ENCODE measurements around the gene ANO1.

The ANO1 gene

GRCh38 chr11:70078095-70078780 lies at the start of gene ANO1:
Gene ANO1, plus strand, starts transcription at chr11:70078317. Its CDS starts 290 bp downstream, at chr11:70078607.
- H3K9ac ChIP-seq (ENCODE audit: low read length), result no peak within 1 kb of the TSS
- no peak for TF ChIP-seq EZH2phosphoT487 (IDR thresholded peaks at IDR 0.05; ENCODE audit: low read depth)
- TF ChIP-seq, protein P1, sequence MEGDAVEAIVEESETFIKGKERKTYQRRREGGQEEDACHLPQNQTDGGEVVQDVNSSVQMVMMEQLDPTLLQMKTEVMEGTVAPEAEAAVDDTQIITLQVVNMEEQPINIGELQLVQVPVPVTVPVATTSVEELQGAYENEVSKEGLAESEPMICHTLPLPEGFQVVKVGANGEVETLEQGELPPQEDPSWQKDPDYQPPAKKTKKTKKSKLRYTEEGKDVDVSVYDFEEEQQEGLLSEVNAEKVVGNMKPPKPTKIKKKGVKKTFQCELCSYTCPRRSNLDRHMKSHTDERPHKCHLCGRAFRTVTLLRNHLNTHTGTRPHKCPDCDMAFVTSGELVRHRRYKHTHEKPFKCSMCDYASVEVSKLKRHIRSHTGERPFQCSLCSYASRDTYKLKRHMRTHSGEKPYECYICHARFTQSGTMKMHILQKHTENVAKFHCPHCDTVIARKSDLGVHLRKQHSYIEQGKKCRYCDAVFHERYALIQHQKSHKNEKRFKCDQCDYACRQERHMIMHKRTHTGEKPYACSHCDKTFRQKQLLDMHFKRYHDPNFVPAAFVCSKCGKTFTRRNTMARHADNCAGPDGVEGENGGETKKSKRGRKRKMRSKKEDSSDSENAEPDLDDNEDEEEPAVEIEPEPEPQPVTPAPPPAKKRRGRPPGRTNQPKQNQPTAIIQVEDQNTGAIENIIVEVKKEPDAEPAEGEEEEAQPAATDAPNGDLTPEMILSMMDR (IDR thresholded peaks at IDR 0.05; ENCODE audit: low read depth, low read length), result no peak

GRCh38 chr11:70029115-70029860 lies 48.8 kb upstream of the ANO1 start:
- H3K79me2 ChIP-seq (ENCODE audit: low read length), result no peaks in the 10 kb centered on the region
- 0 out of 2 replicates have a peak, but pooled peaks cover 3% of the 10 kb centered on the region for H3K27me3 ChIP-seq (ENCODE audit: low read depth, low read length)
- no peaks in the 10 kb centered on the region for H3K9me3 ChIP-seq (ENCODE audit: insufficient read depth, low read length)
- H3K4me1 ChIP-seq (ENCODE audit: low read length), result no peaks in the 10 kb centered on the region
- no peaks in the 10 kb centered on the region for H4K20me1 ChIP-seq (ENCODE audit: insufficient read depth, low read length)
- H2AFZ ChIP-seq (ENCODE audit: low read depth, low read length), result no peak overlapping the region
- H3K27ac ChIP-seq (ENCODE audit: low read length), result no peak overlapping the region
- H3K4me2 ChIP-seq (ENCODE audit: low read length), result no peak overlapping the region
- TF ChIP-seq, protein P1 (IDR thresholded peaks at IDR 0.05; ENCODE audit: low read depth, low read length), result no peak
- no peak for TF ChIP-seq EZH2phosphoT487 (IDR thresholded peaks at IDR 0.05; ENCODE audit: low read depth)
- H3K9ac ChIP-seq (ENCODE audit: low read length), result no peak overlapping the region
- no peak overlapping the region for H3K4me3 ChIP-seq (ENCODE audit: low read length)
- H3K36me3 ChIP-seq (replicated peaks; ENCODE audit: low read depth, low read length), result no peaks in the 10 kb centered on the region

More at GRCh38 chr11:70078095-70078780, at the start of gene ANO1:
- Histone ChIP-seq H3K9me3 (ENCODE audit: insufficient read depth, low read length) (no peaks in the 10 kb centered on the region), H3K27me3 (ENCODE audit: low read depth, low read length) (peaks cover 20% of the 10 kb centered on the region), H3K36me3 (replicated peaks; ENCODE audit: low read depth, low read length) (no peaks in the 10 kb centered on the region), H3K4me3 (ENCODE audit: low read length) (no peak within 1 kb of the TSS), H3K27ac (ENCODE audit: low read length) (no peak within 1 kb of the TSS), H3K4me2 (ENCODE audit: low read length) (no peak within 1 kb of the TSS), H2AFZ (ENCODE audit: low read depth, low read length) (no peak within 1 kb of the TSS), H3K79me2 (ENCODE audit: low read length) (no peaks in the 10 kb centered on the region), H3K4me1 (ENCODE audit: low read length) (no peaks in the 10 kb centered on the region), H4K20me1 (ENCODE audit: insufficient read depth, low read length) (no peaks in the 10 kb centered on the region; the same call in 1 of the 2 replicates)

DNA sequence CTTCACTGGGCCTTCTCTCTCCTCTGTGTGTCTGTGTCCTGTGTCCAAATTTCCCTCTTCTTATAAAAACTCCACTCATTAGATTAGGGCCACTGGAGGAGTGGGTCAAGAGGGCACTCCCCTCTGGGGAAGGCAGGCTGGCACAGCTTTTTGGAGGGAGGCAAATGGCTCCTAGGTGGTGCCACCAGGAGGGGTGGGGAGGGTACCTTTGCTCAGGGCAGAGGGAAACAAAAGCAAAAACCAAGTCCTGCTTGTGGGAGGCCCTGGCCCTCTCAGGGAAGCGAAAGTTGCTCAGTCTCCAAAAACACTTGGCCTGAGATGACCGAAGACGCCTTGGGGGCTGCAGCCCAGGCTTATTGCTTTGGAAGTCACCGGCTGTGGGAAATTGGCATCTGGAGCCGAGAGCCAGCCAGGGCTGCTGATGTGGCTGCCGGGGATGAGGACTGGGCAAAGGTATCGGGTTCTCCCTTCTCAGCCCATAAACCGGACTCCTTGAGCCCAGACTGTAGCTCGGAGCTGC lies 48.2 kb upstream of the ANO1 start:
- Histone ChIP-seq H3K27me3 (ENCODE audit: low read depth, low read length) (0 out of 2 replicates have a peak, but pooled peaks cover 3% of the 10 kb centered on the region), H3K36me3 (replicated peaks; ENCODE audit: low read depth, low read length) (no peaks in the 10 kb centered on the region), H3K4me3 (ENCODE audit: low read length) (no peak overlapping the region), H2AFZ (ENCODE audit: low read depth, low read length) (no peak overlapping the region), H3K4me2 (ENCODE audit: low read length) (no peak overlapping the region), H3K9ac (ENCODE audit: low read length) (no peak overlapping the region), H3K79me2 (ENCODE audit: low read length) (no peaks in the 10 kb centered on the region), H4K20me1 (ENCODE audit: insufficient read depth, low read length) (no peaks in the 10 kb centered on the region), H3K9me3 (ENCODE audit: insufficient read depth, low read length) (no peaks in the 10 kb centered on the region), H3K4me1 (ENCODE audit: low read length) (no peaks in the 10 kb centered on the region), H3K27ac (ENCODE audit: low read length) (no peak overlapping the region)
- TF ChIP-seq, protein P1 (IDR thresholded peaks at IDR 0.05; ENCODE audit: low read depth, low read length), result no peak

DNA sequence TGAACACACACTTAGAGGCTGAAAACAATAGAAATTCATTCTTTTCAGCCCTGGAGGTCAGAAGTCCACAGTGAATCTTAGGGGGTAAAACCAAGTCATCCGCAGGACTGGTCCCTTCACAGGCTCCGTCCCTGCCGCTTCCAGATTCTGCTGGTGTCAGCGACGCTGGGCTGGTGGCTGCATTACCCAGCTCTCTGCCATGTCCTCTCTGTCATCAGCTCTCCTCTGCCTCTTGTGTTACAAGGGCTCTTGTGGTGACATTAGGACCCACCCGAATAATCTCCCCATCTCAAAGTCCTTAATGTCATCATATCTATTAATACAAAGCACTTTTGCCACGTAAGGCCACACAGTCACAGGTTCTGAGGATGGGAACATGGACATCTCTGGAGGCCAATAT lies 47.7 kb upstream of the ANO1 start:
- Histone ChIP-seq H3K4me2 (ENCODE audit: low read length) (no peak overlapping the region), H3K4me3 (ENCODE audit: low read length) (no peak overlapping the region), H3K9ac (ENCODE audit: low read length) (no peak overlapping the region), H4K20me1 (ENCODE audit: insufficient read depth, low read length) (no peaks in the 10 kb centered on the region), H3K9me3 (ENCODE audit: insufficient read depth, low read length) (no peaks in the 10 kb centered on the region), H3K4me1 (ENCODE audit: low read length) (no peaks in the 10 kb centered on the region), H2AFZ (ENCODE audit: low read depth, low read length) (no peak overlapping the region), H3K36me3 (replicated peaks; ENCODE audit: low read depth, low read length) (no peaks in the 10 kb centered on the region), H3K27me3 (ENCODE audit: low read depth, low read length) (0 out of 2 replicates have a peak, but pooled peaks cover 3% of the 10 kb centered on the region), H3K27ac (ENCODE audit: low read length) (no peak overlapping the region), H3K79me2 (ENCODE audit: low read length) (no peaks in the 10 kb centered on the region)
- TF ChIP-seq EZH2phosphoT487 (IDR thresholded peaks at IDR 0.05; ENCODE audit: low read depth), result no peak
- TF ChIP-seq, protein P1 (IDR thresholded peaks at IDR 0.05; ENCODE audit: low read depth, low read length), result no peak

All from OCI-LY3 (cell line).